Mesothelial cell of epicardium (in vitro differentiated cells): ENCODE results near the gene PCDHB2. TPM values are rescaled to one million over a fixed set of nuclear protein-coding genes. Genes with fewer than 3 reads are reported as not detected.
"Not testable (repeated sequence)": the region's sequence is repeated elsewhere in the genome, so short reads cannot be mapped to it uniquely, and the experiment has no call there.

ENCODE experiments used
- DNase-seq, 2 experiments: peaks; one replicate each; pipeline ENCODE4 v3.0.0; 2021; ENCODE audit warnings: low spot score in 2 of 2; ENCODE audit not compliant: unreplicated experiment in 2 of 2
- H3K27ac Mint-ChIP-seq: 2 replicates; pipeline ENCODE4 v1.8.0; 2021; ENCODE audit warnings: mixed read lengths
- H3K27me3 Mint-ChIP-seq: 2 replicates; pipeline ENCODE4 v1.8.0; 2021; ENCODE audit warnings: low read depth, mixed read lengths
- H3K36me3 Mint-ChIP-seq: 2 replicates; pipeline ENCODE4 v1.8.0; 2021; ENCODE audit warnings: mixed read lengths
- H3K4me1 Mint-ChIP-seq: 2 replicates; pipeline ENCODE4 v1.8.0; 2021; ENCODE audit warnings: mixed read lengths
- H3K4me3 Mint-ChIP-seq: 2 replicates; pipeline ENCODE4 v1.8.0; 2021; ENCODE audit warnings: mild to moderate bottlenecking, moderate library complexity, mixed read lengths
- H3K9me3 Mint-ChIP-seq: 2 replicates; pipeline ENCODE4 v1.8.0; 2021; ENCODE audit warnings: mixed read lengths
- total RNA-seq: library from RNA; stranded (reverse); gene quantifications from 3 replicates; pipeline ENCODE4 v1.2.1, GENCODE V29; 2021
- TF ChIP-seq, protein P1 (sequence below): fragments of 200-600 bp; sonication (generic); IDR thresholded peaks from one replicate; pipeline ENCODE4 v1.5.0; 2021; ENCODE audit warnings: antibody characterized with exemption; ENCODE audit not compliant: unreplicated experiment

Gene PCDHB2
- total RNA-seq, 1 donor from 2014 or later = 118 TPM

DNA sequence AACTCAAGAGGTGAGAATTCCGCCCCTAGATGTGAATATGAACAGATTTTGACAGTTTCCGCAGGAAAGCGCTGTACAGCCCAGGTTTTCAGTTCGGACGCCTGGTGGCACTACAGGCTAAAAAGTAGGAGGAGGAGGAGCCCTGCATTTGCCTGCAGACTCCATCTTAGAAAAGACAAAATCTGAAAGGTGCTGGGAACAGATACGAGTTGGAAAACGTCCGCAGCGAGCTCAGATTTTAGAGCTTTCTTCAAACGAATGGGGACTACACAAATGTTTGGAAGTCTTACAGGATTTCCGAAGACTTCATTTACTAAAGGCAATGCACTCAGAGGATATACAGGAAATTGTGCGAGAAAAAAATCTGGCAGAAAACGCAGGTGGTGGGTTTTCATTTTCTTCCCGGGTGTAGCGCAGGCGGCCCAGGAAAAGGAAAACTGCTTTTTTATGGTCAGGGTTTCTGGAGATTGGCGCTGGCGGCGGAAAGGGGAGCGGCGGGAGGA lies 9.9 kb upstream of the PCDHB2 start:
- DNase-seq = no peak
- H3K36me3 Mint-ChIP-seq = peaks cover 5% of the 10 kb centered on the region

DNA sequence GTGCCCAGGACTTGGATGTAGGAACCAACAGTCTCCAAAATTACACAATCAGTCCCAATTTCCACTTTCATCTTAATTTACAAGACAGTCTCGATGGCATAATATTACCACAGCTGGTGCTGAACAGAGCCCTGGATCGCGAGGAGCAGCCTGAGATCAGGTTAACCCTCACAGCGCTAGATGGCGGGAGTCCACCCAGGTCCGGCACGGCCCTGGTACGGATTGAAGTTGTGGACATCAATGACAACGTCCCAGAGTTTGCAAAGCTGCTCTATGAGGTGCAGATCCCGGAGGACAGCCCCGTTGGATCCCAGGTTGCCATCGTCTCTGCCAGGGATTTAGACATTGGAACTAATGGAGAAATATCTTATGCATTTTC lies 837 bp downstream of the PCDHB2 start:
- Mint-ChIP-seq H3K4me3 (peak overlapping the region; percentile 98), H3K36me3 (peaks cover 40% of the 10 kb centered on the region), H3K9me3 (peaks cover 38% of the 10 kb centered on the region), H3K27me3 (peaks cover 2% of the 10 kb centered on the region), H3K4me1 (peaks cover 4% of the 10 kb centered on the region), H3K27ac (peak overlapping the region; percentile 100)
- no peak for DNase-seq
- TF ChIP-seq, protein P1, sequence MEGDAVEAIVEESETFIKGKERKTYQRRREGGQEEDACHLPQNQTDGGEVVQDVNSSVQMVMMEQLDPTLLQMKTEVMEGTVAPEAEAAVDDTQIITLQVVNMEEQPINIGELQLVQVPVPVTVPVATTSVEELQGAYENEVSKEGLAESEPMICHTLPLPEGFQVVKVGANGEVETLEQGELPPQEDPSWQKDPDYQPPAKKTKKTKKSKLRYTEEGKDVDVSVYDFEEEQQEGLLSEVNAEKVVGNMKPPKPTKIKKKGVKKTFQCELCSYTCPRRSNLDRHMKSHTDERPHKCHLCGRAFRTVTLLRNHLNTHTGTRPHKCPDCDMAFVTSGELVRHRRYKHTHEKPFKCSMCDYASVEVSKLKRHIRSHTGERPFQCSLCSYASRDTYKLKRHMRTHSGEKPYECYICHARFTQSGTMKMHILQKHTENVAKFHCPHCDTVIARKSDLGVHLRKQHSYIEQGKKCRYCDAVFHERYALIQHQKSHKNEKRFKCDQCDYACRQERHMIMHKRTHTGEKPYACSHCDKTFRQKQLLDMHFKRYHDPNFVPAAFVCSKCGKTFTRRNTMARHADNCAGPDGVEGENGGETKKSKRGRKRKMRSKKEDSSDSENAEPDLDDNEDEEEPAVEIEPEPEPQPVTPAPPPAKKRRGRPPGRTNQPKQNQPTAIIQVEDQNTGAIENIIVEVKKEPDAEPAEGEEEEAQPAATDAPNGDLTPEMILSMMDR = no peak

More for the DNA sequence above, 9.9 kb upstream of the PCDHB2 start:
- H3K4me1 Mint-ChIP-seq = no peaks in the 10 kb centered on the region
- peak overlapping the region; percentile 80 for H3K4me3 Mint-ChIP-seq
- peaks cover 4% of the 10 kb centered on the region for H3K27me3 Mint-ChIP-seq
- TF ChIP-seq, protein P1 = peak; percentile 21
- peak overlapping the region; percentile 95 for H3K27ac Mint-ChIP-seq
- peaks cover 18% of the 10 kb centered on the region for H3K9me3 Mint-ChIP-seq

DNA sequence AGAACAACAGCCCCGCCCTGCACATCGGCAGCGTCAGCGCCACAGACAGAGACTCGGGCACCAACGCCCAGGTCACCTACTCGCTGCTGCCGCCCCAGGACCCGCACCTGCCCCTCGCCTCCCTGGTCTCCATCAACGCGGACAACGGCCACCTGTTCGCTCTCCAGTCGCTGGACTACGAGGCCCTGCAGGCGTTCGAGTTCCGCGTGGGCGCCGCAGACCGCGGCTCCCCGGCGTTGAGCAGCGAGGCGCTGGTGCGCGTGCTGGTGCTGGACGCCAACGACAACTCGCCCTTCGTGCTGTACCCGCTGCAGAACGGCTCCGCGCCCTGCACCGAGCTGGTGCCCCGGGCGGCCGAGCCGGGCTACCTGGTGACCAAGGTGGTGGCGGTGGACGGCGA lies 1.8 kb downstream of the PCDHB2 start:
- Mint-ChIP-seq H3K4me3 (peak overlapping the region; percentile 98), H3K9me3 (peaks cover 44% of the 10 kb centered on the region), H3K36me3 (peaks cover 49% of the 10 kb centered on the region)
- H3K27ac Mint-ChIP-seq, H3K4me1 Mint-ChIP-seq, H3K27me3 Mint-ChIP-seq, DNase-seq: not testable (repeated sequence)

DNA sequence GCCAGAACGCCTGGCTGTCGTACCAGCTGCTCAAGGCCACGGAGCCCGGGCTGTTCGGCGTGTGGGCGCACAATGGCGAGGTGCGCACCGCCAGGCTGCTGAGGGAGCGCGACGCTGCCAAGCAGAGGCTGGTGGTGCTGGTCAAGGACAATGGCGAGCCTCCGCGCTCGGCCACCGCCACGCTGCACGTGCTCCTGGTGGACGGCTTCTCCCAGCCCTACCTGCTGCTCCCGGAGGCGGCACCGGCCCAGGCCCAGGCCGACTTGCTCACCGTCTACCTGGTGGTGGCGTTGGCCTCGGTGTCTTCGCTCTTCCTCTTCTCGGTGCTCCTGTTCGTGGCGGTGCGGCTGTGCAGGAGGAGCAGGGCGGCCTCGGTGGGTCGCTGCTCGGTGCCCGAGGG lies 2.2 kb downstream of the PCDHB2 start:
- not testable (repeated sequence) for H3K27ac Mint-ChIP-seq, DNase-seq, H3K27me3 Mint-ChIP-seq, H3K4me1 Mint-ChIP-seq
- peaks cover 47% of the 10 kb centered on the region for H3K9me3 Mint-ChIP-seq
- peaks cover 53% of the 10 kb centered on the region for H3K36me3 Mint-ChIP-seq
- peak overlapping the region; percentile 26 for H3K4me3 Mint-ChIP-seq

DNA sequence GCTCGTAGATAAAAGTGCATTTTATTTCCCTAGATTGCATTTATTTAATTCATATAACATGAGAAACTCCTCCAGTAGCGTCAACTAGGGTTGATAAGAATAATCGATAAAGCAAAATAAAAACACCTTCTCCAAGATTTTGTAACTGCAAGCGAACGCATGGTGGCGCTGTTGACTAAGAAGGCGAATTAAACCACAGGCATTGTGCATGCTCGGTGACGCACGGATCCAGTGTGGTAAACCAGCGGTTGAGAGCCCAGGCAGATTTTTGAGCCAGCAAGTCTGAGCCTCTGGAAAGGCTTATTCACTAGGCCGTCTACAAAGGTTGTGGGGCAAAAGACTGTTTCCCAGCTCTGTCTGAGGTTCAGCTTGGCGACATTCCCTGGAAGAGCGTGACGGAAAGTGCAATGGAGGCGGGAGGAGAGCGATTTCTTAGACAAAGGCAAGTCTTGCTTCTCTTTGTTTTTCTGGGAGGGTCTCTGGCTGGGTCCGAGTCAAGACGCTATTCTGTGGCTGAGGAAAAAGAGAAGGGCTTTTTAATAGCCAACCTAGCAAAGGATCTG lies 5.9 kb downstream of the PCDHB2 start, which contains the start of gene PCDHB3:
PCDHB3 (plus strand) TSS at position 231 of the 563 bp plus-strand sequence; CDS start at position 408, 177 bp downstream.
- Mint-ChIP-seq H3K9me3 (peaks cover 45% of the 10 kb centered on the region), H3K27me3 (no peaks in the 10 kb centered on the region), H3K4me3 (no peak within 1 kb of the TSS), H3K27ac (no peak within 1 kb of the TSS), H3K36me3 (peaks cover 68% of the 10 kb centered on the region), H3K4me1 (peaks cover 2% of the 10 kb centered on the region)
- TF ChIP-seq, protein P1 = no peak
- no peak for DNase-seq

DNA sequence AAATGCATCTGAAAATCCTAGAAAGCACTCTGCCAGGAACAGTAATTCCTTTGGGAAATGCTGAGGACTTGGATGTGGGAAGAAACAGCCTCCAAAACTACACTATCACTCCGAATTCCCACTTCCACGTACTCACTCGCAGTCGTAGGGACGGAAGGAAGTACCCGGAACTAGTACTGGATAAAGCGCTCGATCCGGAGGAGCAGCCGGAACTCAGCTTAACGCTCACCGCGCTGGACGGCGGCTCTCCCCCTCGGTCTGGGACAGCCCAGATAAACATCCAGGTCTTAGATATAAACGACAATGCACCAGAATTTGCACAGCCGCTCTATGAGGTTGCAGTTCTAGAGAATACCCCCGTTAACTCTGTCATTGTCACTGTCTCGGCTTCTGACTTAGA lies 6.6 kb downstream of the PCDHB2 start:
- no peak for DNase-seq
- Mint-ChIP-seq H3K4me1 (no peaks in the 10 kb centered on the region), H3K27me3 (no peaks in the 10 kb centered on the region), H3K36me3 (peaks cover 67% of the 10 kb centered on the region), H3K9me3 (peaks cover 45% of the 10 kb centered on the region), H3K27ac (no peak overlapping the region), H3K4me3 (no peak overlapping the region)
- TF ChIP-seq, protein P1 = no peak

DNA sequence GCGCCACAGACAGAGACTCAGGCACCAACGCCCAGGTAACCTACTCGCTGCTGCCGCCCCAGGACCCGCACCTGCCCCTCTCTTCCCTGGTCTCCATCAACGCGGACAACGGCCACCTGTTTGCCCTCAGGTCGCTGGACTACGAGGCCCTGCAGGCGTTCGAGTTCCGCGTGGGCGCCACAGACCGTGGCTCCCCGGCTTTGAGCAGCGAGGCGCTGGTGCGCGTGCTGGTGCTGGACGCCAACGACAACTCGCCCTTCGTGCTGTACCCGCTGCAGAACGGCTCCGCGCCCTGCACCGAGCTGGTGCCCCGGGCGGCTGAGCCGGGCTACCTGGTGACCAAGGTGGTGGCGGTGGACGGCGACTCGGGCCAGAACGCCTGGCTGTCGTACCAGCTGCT lies 7.7 kb downstream of the PCDHB2 start:
- not testable (repeated sequence) for DNase-seq, H3K27ac Mint-ChIP-seq, H3K27me3 Mint-ChIP-seq, H3K4me1 Mint-ChIP-seq, H3K4me3 Mint-ChIP-seq
- H3K36me3 Mint-ChIP-seq = peaks cover 71% of the 10 kb centered on the region
- peaks cover 51% of the 10 kb centered on the region for H3K9me3 Mint-ChIP-seq

DNA sequence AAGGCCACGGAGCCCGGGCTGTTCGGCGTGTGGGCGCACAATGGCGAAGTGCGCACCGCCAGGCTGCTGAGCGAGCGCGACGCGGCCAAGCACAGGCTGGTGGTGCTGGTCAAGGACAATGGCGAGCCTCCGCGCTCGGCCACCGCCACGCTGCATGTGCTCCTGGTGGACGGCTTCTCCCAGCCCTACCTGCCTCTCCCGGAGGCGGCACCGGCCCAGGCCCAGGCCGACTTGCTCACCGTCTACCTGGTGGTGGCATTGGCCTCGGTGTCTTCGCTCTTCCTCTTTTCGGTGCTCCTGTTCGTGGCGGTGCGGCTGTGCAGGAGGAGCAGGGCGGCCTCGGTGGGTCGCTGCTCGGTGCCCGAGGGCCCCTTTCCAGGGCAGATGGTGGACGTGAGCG lies 8.1 kb downstream of the PCDHB2 start:
- not testable (repeated sequence) for H3K27me3 Mint-ChIP-seq, H3K4me3 Mint-ChIP-seq, DNase-seq, H3K4me1 Mint-ChIP-seq, H3K27ac Mint-ChIP-seq
- H3K36me3 Mint-ChIP-seq = peaks cover 71% of the 10 kb centered on the region
- H3K9me3 Mint-ChIP-seq = peaks cover 51% of the 10 kb centered on the region
